HG03196 (cell line): Measurements from ENCODE around the gene MAB21L3.
"Not testable (repeated sequence)": the region's sequence is repeated elsewhere in the genome, so short reads cannot be mapped to it uniquely, and the experiment has no call there.

ENCODE experiments used
- ATAC-seq: cut with Tn5 transposase; IDR thresholded peaks from one replicate; pipeline ENCODE4 v1.9.1; 2021; ENCODE audit not compliant: unreplicated experiment

The MAB21L3 gene

GRCh38 chr1:116133696-116134475 is 22.7 kb downstream of the MAB21L3 start:
- no peak for ATAC-seq

DNA sequence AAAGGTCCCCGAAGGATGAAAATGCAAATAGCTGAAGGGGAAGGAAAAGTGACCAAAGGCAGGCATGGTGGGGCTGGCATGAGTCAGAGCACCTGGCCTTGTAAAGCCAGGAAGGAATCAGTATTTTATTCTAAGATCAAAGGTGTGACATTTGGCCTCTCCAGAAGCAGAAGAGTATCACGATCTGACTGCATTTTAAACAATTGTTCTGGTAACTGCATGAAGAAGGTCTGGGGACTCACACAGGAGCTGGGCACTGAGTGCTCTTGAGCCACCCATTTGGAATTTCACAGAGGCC is 23.2 kb downstream of the MAB21L3 start:
- no peak for ATAC-seq

DNA sequence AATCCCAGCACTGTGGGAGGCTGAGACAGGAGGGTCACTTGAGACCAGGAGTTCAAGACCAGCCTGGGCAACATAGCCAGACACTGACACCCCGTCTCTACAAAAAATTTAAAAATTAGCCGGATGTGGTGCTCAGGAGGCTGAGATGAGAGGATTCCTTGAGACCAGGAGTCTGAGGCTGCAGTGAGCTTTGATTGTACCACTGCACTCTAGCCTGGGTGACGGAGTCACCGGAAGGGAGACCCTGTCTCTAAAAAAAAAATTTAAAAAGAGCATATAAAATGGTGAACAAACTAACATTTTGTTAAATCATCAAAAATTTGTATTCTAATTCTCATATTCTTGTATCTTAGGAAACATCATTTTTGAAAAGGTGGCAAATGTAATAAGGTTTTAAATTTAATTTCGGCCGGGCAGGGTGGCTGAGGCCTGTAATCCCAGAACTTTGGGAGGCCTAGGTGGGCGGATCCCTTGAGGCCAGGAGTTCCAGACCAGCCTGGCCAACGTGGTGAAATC is 27.1 kb downstream of the MAB21L3 start:
- no peak for ATAC-seq

- ATAC-seq, result no peak
These were observed 28.5 kb downstream of the MAB21L3 start for GRCh38 chr1:116139592-116140134.

DNA sequence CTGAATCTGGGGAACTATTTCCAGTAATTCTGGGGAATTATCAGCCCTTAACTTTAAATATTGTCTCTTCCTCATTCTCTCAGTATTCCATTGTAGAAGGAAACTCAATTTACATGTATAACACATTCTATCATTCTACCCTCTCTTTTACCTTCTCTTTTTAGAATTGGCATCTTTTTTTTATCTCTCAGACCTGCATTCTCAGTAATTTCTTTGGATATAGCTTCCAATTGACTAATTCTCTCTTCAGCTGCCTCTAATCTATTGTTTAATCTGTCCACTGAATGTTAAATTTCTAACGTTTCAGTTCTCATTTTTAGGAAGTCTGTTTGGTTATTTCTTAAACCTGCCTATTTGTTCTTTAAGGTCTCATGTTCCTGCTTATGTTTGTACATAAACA is 33.0 kb downstream of the MAB21L3 start:
- ATAC-seq, result no peak

- not testable (repeated sequence) for ATAC-seq
These were observed 35.4 kb downstream of the MAB21L3 start for GRCh38 chr1:116146447-116147113.

DNA sequence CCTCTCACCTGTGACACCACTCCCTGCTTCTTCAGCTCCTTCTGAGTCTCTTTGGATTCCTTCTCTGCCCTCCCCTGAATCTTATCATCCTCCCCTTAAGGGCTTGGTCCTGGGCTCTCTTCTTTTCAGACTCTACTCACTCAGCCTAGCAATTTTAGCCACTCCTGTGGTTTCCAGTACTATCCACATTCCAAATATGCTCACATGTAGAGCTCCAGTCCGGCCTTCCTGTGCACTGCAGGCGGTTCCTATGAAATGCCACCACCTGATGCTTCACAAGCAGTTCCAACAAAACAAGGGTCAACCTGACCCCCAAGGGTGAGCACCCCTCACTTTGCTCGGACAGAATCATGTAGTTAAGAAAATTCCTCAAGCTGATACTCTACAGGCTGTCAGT is 35.9 kb downstream of the MAB21L3 start:
- no peak for ATAC-seq

GRCh38 chr1:116147972-116148371 is 36.8 kb downstream of the MAB21L3 start:
- no peak for ATAC-seq

- ATAC-seq, result no peak
These were observed 37.8 kb downstream of the MAB21L3 start for GRCh38 chr1:116148967-116149366.

DNA sequence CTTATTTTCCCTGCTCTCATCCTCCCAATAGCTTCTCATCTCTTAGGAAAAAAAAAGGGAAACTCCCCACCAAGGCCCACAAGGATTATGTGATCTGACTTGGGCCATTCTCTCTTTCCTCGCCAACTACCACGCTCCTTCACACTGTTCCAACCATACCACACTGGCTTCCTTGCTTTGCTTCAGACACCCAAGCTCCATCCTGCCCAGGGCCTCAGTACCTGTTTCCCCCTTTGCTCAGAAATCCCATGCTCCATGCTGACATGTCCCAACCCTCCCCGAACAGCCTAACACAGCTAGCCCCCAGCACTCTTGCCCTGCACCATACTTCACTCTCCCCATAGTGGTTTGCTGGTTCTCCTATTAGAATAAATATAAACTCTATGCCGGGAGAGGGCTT is 39.2 kb downstream of the MAB21L3 start:
- no peak for ATAC-seq

GRCh38 chr1:116151739-116152576 is 40.8 kb downstream of the MAB21L3 start:
- peak; percentile 98 for ATAC-seq

DNA sequence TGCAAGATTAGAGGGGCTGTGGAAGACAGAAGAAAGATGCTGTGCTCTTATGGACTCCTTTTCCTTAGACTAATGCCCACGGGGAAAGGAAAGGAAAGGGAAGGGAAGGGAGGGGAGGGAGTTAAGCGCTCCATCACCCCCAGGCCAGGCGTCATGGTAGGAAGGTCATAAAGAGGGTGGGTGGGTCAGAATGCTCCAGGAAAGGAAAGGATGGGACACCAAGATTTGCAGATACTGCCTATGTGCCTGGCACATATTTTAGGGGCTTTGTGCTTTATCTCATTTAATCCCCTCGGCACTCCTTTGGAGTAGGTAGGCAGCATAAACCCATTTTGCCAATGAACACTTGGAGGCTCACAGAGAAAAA is 41.4 kb downstream of the MAB21L3 start:
- no peak for ATAC-seq

DNA sequence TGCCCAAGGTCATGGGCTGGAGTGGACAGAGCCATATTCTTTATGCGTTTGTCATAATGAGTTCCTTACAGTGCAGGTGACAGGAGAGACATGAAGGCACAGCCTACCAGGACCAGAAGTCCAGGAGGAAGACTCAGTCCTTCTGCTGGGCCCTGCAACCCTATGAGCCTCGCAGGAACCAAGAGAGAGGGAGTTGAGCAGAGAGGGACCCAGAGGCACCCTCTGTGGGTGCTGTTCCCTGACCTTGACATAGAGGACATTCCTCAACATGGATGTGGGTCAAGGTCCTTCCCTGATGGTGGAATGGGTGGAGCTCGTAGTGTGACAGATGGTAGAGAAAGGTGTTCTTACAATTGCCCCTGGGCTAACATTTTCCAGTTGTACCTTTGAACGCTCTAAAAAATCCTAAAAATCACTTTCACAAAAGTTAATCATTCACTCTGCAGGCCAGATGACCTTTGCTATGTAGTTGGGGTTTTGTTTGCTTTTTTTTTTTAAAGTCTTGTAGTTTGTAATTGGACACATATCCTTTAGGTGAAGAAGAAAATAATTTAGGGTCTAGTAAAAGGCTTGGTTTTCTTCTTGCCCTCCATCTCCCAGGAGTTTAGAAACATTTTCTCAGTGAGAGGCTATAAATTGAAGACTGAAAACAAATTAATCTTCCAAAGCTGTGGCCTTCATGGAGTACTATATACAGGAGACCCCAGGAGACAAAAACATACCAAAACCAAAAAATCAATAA is 41.9 kb downstream of the MAB21L3 start:
- no peak for ATAC-seq

GRCh38 chr1:116153692-116154031 is 42.5 kb downstream of the MAB21L3 start:
- no peak for ATAC-seq

DNA sequence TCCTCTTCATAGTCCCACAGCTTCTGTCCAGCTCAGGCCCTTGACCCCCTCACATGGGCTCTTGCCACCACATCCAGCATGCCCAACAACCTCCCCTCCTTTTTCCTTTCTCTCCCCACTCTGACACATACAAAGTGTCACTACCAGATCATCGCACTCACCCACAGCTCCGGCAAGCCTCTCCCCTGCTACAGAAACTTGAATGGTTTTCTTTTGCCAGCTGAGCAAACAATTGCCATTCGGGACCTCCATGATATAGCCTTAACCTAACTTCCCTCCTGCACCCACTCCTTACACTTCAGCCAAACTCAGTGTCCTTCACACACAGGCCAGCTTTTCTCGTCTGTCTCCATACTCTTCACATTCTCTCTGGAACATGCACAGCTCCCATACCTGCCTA is 43.3 kb downstream of the MAB21L3 start:
- no peak for ATAC-seq

- no peak for ATAC-seq
These were observed 45.9 kb downstream of the MAB21L3 start for GRCh38 chr1:116157096-116157495.

GRCh38 chr1:116159177-116159576 is 48.0 kb downstream of the MAB21L3 start:
- no peak for ATAC-seq

DNA sequence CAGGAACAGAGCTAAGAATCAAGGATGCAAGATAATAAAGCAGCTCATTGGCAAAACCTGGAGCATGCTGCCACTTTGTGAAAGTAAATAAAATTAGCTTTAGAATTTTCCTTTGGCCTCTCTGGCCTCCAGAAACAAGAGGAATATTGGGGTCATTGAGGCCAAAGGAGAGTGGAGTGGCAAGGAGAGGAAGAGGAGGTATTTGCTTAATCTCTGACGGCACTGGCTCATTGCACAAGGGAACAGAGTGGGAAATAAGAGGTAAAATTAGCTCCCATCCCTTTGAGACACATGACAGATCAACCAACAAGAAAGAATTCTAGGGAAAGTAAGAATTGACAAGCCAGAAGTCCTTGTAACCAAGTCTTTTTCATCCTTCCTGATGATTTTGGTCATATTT is 48.4 kb downstream of the MAB21L3 start:
- no peak for ATAC-seq

- no peak for ATAC-seq
These were observed 50.2 kb downstream of the MAB21L3 start for GRCh38 chr1:116161390-116161789.

DNA sequence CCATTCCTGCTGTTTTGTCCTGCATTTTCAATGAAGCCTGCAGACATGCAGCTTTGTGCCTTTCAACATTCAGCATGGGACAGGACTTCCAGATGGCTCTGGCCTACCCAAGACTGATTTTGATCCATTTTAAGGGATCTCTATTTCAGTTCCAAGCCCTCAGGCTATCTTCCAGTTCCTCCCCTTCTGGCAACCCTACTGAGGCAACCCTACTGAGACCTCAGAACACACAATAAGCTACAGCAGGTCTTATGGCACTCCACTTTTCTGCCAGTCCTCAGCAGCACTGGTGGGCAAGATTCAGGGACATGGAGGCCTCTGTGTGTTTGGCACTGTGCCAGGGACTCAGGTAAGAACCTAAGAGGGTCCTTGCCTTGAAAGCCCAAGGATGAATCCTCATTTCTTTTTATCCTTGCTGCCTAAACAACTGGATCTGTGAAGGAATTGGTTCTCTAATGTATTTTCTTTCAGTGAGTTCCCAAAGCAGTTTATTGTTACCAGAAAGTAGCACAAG is 50.7 kb downstream of the MAB21L3 start:
- no peak for ATAC-seq

GRCh38 chr1:116163533-116163932 is 52.3 kb downstream of the MAB21L3 start:
- no peak for ATAC-seq
